ENCODE results near the gene PRSS23.

PRSS23 gene

GRCh38 chr11:86799680-86800075 is 664 bp upstream of the PRSS23 start:
- peak overlapping the region; percentile 41 for H3K27ac ChIP-seq
- no peak for TF ChIP-seq ZFX (IDR thresholded peaks at IDR 0.05)
- 0 out of 2 replicates have a peak, but pooled peaks have one; percentile 2 for TF ChIP-seq CTCF (conservative IDR thresholded peaks at IDR 0.05)

GRCh38 chr11:86800960-86801272 is 574 bp downstream of the PRSS23 start:
- peak overlapping the region; percentile 41; the same call in 1 of the 2 replicates for H3K27ac ChIP-seq
- TF ChIP-seq CTCF (conservative IDR thresholded peaks at IDR 0.05) (no peak), ZFX (IDR thresholded peaks at IDR 0.05) (no peak)

- no peak overlapping the region for H3K27ac ChIP-seq
- TF ChIP-seq ZFX (IDR thresholded peaks at IDR 0.05) (no peak), CTCF (conservative IDR thresholded peaks at IDR 0.05) (no peak)
Observed at GRCh38 chr11:86801364-86801763, 1.0 kb downstream of the PRSS23 start.

GRCh38 chr11:86802146-86802545 is 1.8 kb downstream of the PRSS23 start:
- TF ChIP-seq ZFX (IDR thresholded peaks at IDR 0.05) (no peak), CTCF (conservative IDR thresholded peaks at IDR 0.05) (no peak)
- H3K27ac ChIP-seq: no peak overlapping the region

- peak; percentile 81 for TF ChIP-seq CTCF (conservative IDR thresholded peaks at IDR 0.05)
- TF ChIP-seq ZFX (IDR thresholded peaks at IDR 0.05): no peak
- H3K27ac ChIP-seq: no peak overlapping the region
Observed at GRCh38 chr11:86802601-86803051, 2.3 kb downstream of the PRSS23 start.

- no peak overlapping the region for H3K27ac ChIP-seq
- no peak for TF ChIP-seq ZFX (IDR thresholded peaks at IDR 0.05)
- TF ChIP-seq CTCF (conservative IDR thresholded peaks at IDR 0.05): no peak
Observed at GRCh38 chr11:86803136-86804045, 3.0 kb downstream of the PRSS23 start.

GRCh38 chr11:86804951-86805350 is 4.6 kb downstream of the PRSS23 start:
- TF ChIP-seq CTCF (conservative IDR thresholded peaks at IDR 0.05) (no peak), ZFX (IDR thresholded peaks at IDR 0.05) (no peak)
- no peak overlapping the region for H3K27ac ChIP-seq
